GM19099 (cell line): ENCODE data around the gene ATG5.

Experiments
- POLR2A ChIP-seq: IDR thresholded peaks from 3 replicates; pipeline ENCODE4 v1.6.1; 2011; ENCODE audit warnings: low read depth; ENCODE audit not compliant: insufficient read length; ENCODE audit errors: extremely low read depth

ATG5 gene

DNA sequence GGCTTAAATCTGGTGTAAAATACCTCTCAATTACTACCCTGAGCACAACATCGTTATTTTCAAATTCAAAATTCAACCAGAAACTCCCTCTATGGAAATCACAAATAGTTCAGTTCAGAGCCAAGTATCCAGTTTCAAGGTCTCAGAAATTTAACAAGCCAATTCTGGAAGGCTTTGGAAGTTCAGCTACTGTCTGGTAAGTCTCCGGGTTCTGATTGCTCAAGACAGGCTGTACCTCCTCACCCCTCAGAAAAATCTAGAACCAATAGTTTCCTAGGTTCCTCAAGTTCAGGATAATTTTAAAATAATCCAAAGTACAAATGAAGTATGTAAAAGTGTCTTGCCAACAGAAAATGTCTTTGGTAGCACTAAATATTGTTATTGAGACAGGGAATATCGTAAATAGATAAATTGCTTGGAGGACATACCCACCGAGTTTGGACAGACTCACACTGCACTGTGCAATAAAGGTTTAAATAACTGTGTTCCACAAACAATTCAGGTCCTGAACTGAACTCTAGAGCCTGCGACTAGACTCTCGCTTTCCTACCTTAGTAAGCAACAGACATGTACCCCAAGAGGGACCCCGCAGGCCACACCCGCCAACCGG lies 729 bp downstream of the ATG5 start:
- TF ChIP-seq POLR2A: no peak

DNA sequence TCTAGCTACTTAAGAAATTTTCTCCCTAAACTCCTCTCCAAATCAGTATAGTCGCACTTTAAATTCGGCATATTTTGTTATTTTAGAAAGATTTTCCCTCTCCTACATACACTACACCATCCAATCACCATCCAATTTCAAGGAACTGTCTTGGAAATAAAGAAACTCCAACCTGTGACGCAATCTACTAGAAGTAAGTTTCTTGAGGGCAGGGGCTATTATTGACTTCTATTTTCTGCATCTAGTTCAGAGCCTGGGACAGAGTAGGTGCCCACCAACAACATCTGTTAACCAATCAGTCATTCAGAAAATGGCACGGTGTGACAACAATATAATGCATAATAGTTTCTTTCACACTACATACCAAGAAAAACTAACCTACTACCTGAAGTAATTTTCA lies 3.6 kb downstream of the ATG5 start:
- TF ChIP-seq POLR2A: no peak

DNA sequence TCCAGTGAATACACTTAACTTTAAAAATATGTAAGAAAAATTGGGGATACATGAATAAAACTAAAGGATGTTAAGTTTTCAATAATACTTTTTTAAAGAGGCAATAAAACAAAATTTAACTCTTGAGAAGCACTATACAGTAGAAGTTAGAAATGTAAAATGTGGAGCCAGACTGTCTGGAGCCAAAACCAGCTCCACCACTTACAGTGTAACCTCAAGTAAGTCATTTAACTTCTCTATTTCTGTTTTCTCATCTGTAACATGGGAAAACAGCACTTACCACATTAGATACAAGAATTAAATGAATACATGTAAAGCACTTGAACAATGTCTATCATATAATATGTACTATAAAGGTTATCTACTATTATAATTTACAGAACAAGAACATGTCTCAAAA lies 6.7 kb downstream of the ATG5 start:
- TF ChIP-seq POLR2A: no peak

DNA sequence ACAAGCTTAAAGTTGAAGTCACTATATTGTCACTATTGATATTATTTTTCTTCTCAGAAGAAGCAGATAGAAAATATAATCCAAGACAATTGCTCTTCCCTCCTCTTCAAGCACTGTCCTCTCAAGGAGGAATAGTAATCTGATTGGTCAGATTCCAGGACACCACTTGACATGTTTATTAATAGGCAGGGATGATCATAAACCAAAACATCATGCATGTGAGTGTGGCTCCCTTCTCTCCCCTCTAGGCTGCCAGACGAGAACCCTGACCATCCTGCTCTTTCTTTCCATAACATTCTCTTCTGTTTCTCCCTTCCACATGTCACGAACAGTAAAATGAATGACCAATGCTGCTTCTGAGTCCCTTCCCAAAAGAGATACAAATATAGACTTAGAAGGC lies 7.5 kb downstream of the ATG5 start:
- no peak for TF ChIP-seq POLR2A

DNA sequence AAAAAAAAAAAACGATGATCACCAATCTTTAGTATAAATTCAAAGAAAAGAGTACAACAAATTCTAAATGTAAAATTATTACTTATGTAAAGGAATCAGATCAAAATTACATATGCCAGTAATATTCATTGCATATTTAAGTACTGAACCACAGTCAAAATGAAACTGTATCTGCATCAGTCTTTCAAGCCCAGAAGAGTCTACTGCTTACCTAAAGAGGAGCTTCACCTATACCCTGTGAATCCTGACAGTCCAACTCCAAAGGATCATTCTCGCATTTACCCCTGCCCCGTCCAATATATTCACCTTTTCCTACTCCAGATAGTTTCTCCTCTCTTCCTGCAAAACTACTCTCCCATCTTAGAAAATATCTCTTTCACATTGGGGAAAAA lies 9.2 kb downstream of the ATG5 start:
- TF ChIP-seq POLR2A: no peak

DNA sequence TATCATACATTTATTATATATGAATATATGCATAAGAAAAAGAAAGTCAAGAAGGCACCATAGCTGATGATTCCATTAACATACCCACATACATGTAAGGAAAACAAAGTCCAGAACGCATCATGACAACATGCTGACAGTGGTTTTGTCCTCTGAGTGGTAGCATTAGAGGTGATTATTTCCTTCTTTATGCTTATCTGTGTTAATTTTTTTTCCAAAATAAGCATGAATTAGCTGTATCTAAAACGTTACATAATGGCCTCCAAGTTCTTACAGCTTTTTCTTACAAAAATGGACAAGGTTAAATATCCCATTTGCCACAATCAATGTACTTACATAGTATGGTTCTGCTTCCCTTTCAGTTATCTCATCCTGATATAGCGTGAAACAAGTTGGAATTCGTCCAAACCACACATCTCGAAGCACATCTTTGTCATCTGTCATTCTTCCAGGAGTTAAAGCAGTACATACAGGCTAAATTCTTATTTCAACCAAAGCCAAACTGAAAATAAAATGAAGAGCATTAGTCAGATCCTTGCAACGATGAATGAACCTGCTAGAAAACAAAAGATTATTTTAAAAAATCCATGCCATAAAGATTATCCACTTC lies 9.7 kb downstream of the ATG5 start:
- no peak for TF ChIP-seq POLR2A

DNA sequence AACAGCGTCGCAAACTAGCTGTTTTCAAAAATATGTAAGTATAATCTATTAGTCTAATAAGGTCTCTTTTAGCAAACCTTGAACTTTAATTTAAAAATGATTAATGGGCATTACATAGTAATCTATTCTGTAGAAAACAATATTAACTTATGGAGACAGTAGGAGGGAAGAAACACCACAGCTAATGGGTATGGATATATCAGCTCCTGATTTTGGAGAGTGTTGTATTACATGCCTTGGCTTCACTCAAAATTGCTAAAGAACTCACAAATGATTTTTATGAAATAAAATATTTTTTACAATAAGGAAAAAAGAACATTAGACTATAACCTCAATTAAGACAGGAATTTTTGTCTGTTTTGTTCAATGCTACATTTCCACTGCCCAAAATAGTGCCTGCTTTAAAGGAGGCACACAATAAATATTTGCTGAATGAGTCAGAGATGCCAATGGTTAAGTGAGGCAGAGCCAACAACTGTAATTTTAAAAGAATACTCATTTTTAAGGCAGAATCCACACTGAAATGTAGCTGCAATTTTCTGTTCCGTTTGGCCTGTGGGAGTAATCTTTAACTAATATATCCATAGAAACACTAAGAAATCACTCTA lies 15.7 kb downstream of the ATG5 start:
- no peak for TF ChIP-seq POLR2A

DNA sequence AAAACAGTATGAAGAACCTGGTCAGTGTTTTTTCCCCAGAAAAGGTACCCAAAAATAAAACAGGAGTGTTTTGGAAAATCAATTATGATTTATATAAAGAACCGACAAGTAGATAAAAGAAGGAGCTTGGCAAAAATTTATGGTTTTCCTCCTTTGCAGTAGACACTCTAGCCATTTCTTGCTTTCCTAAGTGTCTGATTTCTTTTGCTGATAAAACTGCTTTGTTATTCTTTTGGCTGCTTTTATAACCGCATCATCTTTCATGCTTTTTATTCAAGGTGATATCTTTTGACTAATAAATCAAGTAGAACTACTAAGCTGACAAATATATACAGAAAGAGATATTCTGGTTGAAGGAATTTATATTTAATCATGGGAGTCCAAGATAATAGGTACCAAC lies 16.6 kb downstream of the ATG5 start:
- TF ChIP-seq POLR2A: no peak

DNA sequence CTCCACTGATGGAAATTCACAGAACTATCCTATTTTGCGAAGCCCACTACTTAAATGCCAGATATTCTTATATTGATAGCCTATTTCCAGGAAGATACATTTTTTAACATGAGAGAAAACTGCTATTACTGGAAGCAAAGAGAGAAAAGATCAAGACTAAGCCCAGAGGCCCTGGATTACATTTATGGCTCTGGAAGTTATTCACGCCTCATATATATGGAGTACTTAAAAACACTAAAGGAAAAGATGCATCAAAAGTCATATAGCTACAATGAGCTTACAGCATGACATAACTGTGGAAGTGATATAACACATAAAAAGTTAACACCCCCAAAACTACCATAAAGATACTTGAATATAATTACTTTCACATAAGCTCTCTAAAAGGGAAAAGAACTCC lies 19.8 kb downstream of the ATG5 start:
- no peak for TF ChIP-seq POLR2A

DNA sequence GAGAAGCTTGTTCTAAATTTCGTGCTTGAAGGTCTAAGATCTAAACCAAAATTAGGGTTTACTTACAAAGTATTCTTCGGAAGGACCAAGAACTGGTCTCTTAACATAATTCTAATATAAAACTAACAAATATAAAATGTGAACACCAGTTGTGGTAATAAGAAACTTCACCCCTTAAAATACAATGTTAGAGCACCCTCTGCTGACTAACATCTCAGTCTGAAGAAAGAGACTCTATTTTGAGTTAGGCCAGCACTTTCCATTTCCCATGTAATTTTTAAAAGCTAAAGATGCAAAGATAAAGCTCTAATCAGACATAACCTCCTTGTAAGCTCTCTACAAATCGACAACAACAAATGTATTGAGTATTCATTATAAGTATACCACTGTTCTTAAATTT lies 24.6 kb downstream of the ATG5 start:
- no peak for TF ChIP-seq POLR2A

DNA sequence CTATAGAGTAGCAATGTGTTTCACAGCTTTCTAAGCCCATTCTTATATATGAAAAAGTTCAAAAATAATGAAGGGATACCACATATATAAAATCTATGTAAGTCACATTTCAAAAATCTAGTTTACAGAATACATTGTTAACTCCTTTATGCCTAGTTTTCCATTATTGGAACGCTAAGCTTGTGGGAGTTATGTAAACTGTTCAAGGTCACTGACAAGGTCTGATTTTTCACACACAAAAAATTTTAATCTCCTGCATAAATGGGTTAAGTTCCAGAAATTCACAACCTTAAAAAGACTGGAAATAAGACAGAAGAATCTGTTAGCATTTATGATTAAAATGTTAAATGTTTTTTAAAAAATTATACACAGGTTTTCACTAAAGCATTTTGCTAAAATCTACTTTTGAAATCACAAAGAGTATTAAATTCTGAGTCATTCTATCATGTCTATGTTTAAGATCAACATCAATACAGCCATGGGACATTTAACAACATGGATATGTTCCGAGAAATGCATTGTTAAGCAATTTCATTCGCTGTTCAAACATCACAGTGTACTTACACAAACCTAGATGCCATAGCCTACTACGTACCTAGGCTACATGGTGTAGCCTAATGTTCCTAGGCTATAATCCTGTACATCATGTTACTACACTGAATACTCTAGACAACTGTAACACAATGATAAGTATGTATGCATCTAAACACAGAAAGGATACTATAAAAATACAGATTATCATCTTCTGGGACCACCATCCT lies 25.4 kb downstream of the ATG5 start:
- no peak for TF ChIP-seq POLR2A

DNA sequence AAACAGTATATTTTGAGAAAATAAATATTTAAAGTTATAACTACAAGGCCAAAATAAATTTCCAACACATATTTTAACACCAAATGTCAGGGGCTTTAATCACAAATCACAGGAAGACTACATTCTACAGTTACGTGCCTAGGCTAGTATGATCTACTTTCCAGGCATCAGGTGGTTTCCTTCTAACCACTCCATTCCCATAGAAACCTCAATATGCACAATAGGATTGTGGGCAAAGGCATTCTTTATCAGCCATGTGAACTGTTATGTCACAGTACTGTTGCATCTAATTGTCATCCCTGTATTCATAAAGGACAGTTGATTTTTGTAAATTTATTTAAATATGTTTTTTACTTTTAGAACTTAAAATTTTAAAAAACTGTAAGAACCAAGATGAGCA lies 32.4 kb downstream of the ATG5 start:
- TF ChIP-seq POLR2A: no peak

DNA sequence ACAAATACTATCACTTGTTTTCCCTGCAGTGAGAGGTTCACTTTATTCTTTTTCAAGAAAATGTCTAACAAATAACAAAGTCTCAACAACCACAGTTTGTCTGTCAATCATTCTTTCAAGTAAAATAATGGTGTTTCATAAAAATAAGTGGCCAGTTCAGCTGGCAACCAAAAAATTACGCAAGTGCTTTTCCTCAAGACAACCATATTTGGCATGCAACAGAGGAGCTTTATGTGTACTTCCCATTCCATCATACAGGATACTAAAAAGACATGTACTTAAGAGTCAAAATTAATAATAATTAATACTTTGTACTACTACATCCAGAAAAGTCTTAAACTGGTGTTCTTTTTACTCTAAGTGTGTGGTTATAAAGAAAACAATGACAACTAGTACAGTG lies 34.6 kb downstream of the ATG5 start:
- TF ChIP-seq POLR2A: no peak

DNA sequence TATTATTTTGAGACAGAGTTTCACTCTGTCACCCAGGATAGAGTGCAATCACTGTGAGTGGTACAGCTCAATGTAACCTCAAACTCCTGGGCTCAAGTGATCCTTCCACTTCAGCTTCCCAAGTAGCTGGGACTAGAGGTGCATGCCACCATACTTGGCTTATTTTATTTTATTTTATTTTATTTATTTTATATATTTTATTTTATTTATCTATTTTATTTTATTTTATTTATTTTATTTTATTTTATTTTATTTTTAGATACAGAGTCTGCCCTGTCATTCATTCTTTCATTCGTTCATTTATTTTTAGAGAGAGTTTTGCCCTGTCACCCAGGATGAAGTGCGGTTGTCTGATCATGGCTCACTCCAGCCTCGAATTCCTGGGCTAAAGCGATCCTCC lies 35.5 kb downstream of the ATG5 start:
- no peak for TF ChIP-seq POLR2A

DNA sequence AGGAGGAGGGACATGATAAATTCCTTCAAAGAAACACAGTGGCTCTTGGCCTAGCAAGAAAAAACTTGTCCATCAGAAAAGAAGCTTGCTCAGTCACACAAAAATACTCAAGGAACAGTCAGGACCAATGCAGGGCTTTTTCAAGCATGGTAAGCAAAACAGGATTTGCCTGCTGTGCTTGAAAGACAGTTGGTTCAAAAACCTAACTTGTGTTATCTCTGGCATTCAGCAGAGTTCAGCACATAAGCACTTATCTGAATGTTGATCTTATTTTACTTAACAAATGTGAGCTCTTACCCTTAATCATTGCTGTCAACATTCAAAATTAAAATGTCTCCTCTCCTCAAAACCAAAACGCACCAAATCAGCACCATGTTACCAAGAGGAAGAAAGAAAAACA lies 38.3 kb downstream of the ATG5 start:
- TF ChIP-seq POLR2A: no peak

DNA sequence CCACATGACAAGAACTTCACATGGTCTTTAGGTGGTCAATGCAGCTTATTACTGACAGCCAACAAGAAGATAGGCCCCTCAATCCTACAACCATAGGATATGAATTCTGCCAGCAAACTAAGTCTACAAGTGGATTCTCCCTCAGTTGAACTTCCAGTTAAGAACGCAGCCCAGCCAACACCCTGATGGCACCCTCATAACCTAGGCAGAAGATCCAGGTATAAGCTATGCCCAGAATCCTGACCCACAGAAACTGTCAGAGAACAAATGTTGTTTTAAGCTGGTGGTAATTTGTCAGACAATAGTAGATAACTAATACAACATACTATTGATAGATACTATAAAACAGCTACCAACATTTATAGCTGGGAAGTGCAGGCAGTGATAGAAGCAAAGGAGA lies 38.8 kb downstream of the ATG5 start:
- no peak for TF ChIP-seq POLR2A
